Body of pancreas (tissue), 4 donors: ENCODE results near the gene SLC2A5. TPM values are rescaled to one million over a fixed set of nuclear protein-coding genes. Genes with fewer than 3 reads are reported as not detected.
"Not testable (repeated sequence)": the region's sequence is repeated elsewhere in the genome, so short reads cannot be mapped to it uniquely, and the experiment has no call there.

Experiments used
- ATAC-seq: fragments of 150-250 bp; one replicate; pipeline ENCODE4 v1.9.1; 2016
- DNase-seq, 4 donors: peaks; one replicate each; pipeline ENCODE4 v3.0.0-alpha.2; 2019
- H3K27ac ChIP-seq, 4 donors: fragments of 200-600 bp; sonication (generic); 1 replicate in 3 of 4; 2 replicates in 1 of 4; pipeline versions ENCODE4 v1.5.1 to v1.6.1; 2016 to 2019; ENCODE audit warnings: mild to moderate bottlenecking in 1 of 4, mixed read lengths in 1 of 4, moderate library complexity in 1 of 4
- H3K27me3 ChIP-seq, 2 donors: fragments of 200-600 bp; sonication (generic); one replicate each; pipeline ENCODE4 v1.6.0; 2016; ENCODE audit warnings: mild to moderate bottlenecking in 1 of 2
- H3K36me3 ChIP-seq, 2 donors: fragments of 200-600 bp; sonication (generic); replicated peaks in 1 of 2; 2 replicates each; pipeline ENCODE4 v1.5.1; 2016; ENCODE audit warnings: low read depth in 2 of 2; ENCODE audit not compliant: insufficient read depth in 1 of 2
- H3K4me1 ChIP-seq: fragments of 200-600 bp; sonication (generic); one replicate; pipeline ENCODE4 v1.6.0; 2016
- H3K4me3 ChIP-seq, 2 donors: fragments of 200-600 bp; sonication (generic); 1 replicate in 1 of 2; 2 replicates in 1 of 2; pipeline ENCODE4 v1.5.1; 2016 to 2019
- H3K9me3 ChIP-seq, 3 donors: fragments of 200-600 bp; sonication (generic); 1 replicate in 2 of 3; 2 replicates in 1 of 3; pipeline ENCODE4 v1.5.1; 2016
- POLR2A ChIP-seq, 3 donors: fragments of 450-650 bp; IDR thresholded peaks; one replicate each; pipeline ENCODE4 v1.6.1; 2016; ENCODE audit warnings: antibody characterized with exemption in 3 of 3, mild to moderate bottlenecking in 2 of 3
- WGBS, 2 donors: methylation state at CpG; one replicate each; pipeline ENCODE4 v1.1.5; 2017; 5-methylcytosine and 5-hydroxymethylcytosine counted together
- intact Hi-C: fragments of 100-400 bp; cut with DNase I; formaldehyde crosslinking; loops from one replicate; pipeline ENCODE4 v1.15.1; 2023
- total RNA-seq, 2 donors: library from RNA; depleted of rRNA; stranded (reverse); fragments of >200 nt; gene quantifications; one replicate each; pipeline ENCODE4 v1.1.0, GENCODE V29; 2016
- TF ChIP-seq, protein P1 (sequence below), 7 experiments: fragments of 450-650 bp in 4 of 7; fragments of 200-600 bp in 3 of 7; sonication (generic) in 3 of 7; IDR thresholded peaks; one replicate each; pipeline ENCODE4 v1.5.1; 2016 to 2019; ENCODE audit warnings: antibody characterized with exemption in 7 of 7

SLC2A5 gene
- total RNA-seq, 2 donors from 2014 or later = under 0.01 to 0.26 TPM

DNA sequence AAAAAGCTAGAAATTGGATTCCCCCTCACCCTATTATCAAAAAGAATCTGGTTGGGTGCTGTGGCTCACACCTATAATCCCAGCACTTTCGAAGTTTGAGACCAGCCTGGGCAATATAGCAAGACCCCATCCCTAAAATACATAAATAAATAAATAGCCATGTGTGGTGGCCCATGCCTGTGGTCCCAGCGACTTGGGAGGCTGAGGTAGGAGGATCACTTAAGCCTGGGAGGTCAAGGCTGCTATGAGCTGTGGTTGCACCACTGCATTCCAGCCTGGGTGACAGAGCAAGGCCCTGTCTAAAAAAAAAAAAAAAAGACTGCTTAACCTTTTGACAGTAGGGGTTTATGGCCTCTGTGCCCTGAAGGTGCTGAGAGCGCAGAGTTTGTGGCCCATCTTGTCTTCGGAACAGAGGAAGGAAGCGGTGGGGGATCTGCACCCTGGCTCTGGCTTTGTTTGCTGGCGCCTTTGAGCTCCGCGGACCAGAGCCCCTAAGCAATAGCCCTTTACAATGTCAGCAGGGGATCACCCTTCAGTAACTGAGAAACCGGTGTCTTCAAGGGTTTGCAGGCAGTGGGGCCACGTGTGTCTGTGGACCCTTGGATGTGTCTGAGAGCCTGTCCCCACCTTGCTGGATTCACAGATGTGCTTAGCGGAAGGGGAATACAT, 65.3 kb downstream of the SLC2A5 start:
- intact Hi-C loops = no loop called here
- H3K27ac ChIP-seq = no peak overlapping the region
- TF ChIP-seq POLR2A (IDR thresholded peaks at IDR 0.05) = no peak
- TF ChIP-seq, protein P1, sequence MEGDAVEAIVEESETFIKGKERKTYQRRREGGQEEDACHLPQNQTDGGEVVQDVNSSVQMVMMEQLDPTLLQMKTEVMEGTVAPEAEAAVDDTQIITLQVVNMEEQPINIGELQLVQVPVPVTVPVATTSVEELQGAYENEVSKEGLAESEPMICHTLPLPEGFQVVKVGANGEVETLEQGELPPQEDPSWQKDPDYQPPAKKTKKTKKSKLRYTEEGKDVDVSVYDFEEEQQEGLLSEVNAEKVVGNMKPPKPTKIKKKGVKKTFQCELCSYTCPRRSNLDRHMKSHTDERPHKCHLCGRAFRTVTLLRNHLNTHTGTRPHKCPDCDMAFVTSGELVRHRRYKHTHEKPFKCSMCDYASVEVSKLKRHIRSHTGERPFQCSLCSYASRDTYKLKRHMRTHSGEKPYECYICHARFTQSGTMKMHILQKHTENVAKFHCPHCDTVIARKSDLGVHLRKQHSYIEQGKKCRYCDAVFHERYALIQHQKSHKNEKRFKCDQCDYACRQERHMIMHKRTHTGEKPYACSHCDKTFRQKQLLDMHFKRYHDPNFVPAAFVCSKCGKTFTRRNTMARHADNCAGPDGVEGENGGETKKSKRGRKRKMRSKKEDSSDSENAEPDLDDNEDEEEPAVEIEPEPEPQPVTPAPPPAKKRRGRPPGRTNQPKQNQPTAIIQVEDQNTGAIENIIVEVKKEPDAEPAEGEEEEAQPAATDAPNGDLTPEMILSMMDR (IDR thresholded peaks at IDR 0.05) = no peak
- ATAC-seq (no peak), DNase-seq (no peak)
- 68 to 89% methylated on average over 10 to 11 of the region's 11 CpGs for WGBS, 2 donors
- H3K4me1 ChIP-seq = no peaks in the 10 kb centered on the region
- no peaks in the 10 kb centered on the region for H3K9me3 ChIP-seq
- no peaks in the 10 kb centered on the region for H3K36me3 ChIP-seq
- no peaks in the 10 kb centered on the region for H3K27me3 ChIP-seq
- no peak overlapping the region for H3K4me3 ChIP-seq

DNA sequence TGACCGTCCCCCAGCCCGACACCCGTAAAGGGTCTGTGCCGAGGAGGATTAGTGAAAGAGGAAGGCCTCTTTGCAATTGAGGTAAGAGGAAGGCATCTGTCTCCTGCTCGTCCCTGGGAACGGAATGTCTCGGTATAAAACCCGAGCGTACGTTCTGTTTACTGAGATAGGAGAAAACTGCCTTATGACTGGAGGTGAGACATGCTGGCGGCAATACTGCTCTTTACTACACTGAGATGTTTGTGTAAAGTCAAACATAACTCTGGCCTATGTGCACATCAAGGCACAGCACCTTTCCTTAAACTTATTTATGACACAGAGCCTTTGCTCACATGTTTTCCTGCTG, 67.2 kb downstream of the SLC2A5 start:
- H3K27ac ChIP-seq, DNase-seq, intact Hi-C loops, ATAC-seq, H3K4me3 ChIP-seq, H3K36me3 ChIP-seq, H3K4me1 ChIP-seq, H3K27me3 ChIP-seq, H3K9me3 ChIP-seq: not testable (repeated sequence)
- 74 to 84% methylated on average over 8 to 11 of the region's 11 CpGs for WGBS, 2 donors

DNA sequence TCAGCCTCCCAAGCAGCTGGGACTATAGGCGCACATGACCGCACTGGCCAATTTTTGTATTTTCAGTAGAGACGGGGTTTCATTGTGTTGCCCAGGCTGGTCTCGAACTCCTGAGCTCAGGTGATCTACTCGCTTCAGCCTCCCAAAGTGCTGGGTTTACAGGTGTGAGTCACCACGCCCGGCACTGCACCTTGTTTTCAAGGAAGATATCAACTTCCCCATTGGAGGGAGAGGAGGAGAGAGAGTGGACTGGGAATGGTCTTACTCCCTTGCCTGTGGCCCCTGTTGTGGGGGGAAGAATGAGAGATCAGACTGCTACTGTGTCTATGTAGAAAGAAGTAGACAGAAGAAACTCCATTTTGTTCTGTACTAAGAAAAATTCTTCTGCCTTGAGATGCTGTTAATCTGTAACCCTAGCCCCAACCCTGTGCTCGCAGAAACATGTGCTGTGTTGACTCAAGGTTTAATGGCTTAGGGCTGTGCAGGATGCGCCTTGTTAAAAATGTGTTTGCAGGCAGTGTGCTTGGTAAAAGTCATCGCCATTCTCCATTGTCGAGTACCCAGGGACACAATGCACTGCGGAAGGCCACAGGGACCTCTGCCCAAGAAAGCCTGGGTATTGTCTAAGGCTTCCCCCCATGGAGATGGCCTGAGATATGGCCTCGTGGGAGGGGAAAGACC, 67.8 kb downstream of the SLC2A5 start:
- 79 to 81% methylated on average over 11 to 13 of the region's 13 CpGs for WGBS, 2 donors
- H3K36me3 ChIP-seq = not testable (repeated sequence)

DNA sequence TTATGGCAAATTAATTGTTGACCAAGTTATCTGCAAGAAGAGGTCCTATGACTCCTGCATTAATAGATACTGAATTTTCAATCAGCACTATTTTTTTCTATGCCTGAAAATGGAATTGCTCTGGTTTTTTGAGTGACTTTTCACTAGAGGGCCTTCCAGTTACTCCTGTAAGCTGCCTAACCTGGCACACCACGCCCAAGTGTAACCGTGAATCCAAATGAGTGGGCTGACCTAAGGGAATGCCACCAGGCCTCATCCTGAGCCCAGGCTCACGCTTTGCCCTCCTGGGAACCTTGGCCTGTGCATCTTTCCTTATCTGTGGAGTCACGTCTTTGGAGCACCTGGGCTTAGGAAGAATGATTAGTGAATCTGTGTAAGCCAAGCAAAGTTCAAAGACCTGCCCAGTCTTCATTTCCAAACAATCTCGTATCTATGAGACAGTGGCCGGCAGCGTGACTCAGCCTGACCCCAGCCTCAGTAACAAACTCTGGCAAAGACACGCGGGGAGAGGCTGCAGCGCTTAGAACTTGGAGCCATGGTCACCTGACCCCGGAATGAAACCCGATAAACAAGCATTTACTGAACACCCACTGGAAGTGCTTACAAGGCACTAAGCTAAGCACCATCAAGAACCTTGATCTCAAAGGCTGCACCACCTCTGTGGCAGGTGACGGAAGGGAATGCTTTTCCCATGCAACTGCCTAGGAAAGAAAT, 75.3 kb downstream of the SLC2A5 start:
- H3K27ac ChIP-seq, H3K9me3 ChIP-seq, H3K4me3 ChIP-seq, intact Hi-C loops, H3K36me3 ChIP-seq, H3K27me3 ChIP-seq, DNase-seq, H3K4me1 ChIP-seq: not testable (repeated sequence)
- 64 to 82% methylated on average over 7 to 13 of the region's 13 CpGs for WGBS, 2 donors
- peak; percentile 12 for ATAC-seq

More for the DNA sequence above, 67.8 kb downstream of the SLC2A5 start:
- intact Hi-C loops, H3K4me3 ChIP-seq, DNase-seq, H3K27me3 ChIP-seq, ATAC-seq, H3K4me1 ChIP-seq, H3K9me3 ChIP-seq: not testable (repeated sequence)
- H3K27ac ChIP-seq = peak overlapping the region in 1 of 4 donors; percentile 53

DNA sequence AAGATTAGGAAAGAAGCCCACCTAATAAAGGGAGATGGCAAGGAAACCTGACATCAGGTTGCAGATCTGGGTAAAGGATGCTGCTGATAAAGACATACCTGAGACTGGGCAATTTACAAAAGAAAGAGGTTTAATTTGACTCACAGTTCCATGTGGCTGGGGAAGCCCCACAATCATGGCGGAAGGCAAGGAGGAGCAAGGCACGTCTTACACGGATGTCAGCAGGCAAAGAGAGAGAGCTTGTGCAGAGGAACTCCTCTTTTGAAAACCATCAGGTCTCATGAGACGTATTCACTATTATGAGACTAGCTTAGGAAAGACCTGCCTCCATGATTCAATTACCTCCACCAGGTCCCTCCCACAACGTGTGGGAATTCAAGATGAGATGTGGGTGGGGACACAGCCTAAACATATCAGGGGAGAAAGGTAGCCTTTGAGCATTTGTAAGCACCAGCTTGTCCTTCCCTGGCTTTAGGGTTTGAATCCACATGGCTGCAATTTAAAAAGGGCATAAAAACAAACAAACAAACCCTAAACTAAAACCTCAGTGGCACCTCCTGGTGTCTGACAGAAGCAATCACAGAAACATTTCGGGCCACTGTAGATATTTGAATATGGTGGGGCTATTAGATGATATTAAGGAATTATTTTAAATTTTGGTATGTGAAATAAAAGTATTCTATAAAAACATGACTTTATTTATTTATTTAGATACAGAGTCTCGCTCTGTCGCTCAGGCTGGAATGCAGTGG, 76.3 kb downstream of the SLC2A5 start:
- TF ChIP-seq POLR2A (IDR thresholded peaks at IDR 0.05) = no peak
- TF ChIP-seq, protein P1 (IDR thresholded peaks at IDR 0.05) = no peak
- H3K27ac ChIP-seq = no peak overlapping the region
- WGBS, 2 donors = 90 to 91% methylated on average over 8 of the region's 8 CpGs
- DNase-seq (no peak), ATAC-seq (no peak)
- no peaks in the 10 kb centered on the region for H3K36me3 ChIP-seq
- H3K4me1 ChIP-seq = no peaks in the 10 kb centered on the region
- no peaks in the 10 kb centered on the region for H3K27me3 ChIP-seq
- intact Hi-C loops = no loop called here
- no peak overlapping the region for H3K4me3 ChIP-seq
- no peaks in the 10 kb centered on the region for H3K9me3 ChIP-seq

DNA sequence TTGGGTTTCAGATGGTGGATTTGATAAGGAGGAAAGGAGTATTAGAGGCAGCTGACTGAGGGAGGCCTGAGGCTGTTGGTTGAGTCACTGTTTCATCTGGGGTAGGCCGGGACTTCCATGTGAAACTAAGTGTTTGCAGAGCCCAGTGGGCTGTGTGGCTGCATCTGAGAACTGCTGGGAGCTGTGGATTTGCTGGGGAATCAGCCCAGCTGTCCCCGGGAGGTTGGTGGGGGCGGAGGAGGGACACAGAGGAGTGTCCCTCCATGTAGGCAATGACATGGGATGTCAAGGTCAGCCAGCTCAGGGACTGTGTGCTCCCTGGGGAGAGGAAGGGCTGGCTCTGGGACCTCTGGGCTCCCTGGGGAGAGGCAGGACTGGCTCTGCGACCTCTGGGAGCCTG, 79.6 kb downstream of the SLC2A5 start:
- Histone ChIP-seq H3K27ac (no peak overlapping the region), H3K27me3 (no peaks in the 10 kb centered on the region), H3K4me1 (peaks cover 4% of the 10 kb centered on the region), H3K9me3 (no peaks in the 10 kb centered on the region), H3K36me3 (no peaks in the 10 kb centered on the region), H3K4me3 (no peak overlapping the region)
- ATAC-seq (no peak), DNase-seq (no peak)
- TF ChIP-seq, protein P1 (IDR thresholded peaks at IDR 0.05) = no peak
- no peak for TF ChIP-seq POLR2A (IDR thresholded peaks at IDR 0.05)
- 31 to 57% methylated on average over 3 to 4 of the region's 4 CpGs for WGBS, 2 donors
- intact Hi-C loops = no loop called here
